Cardiac muscle cell (in vitro differentiated cells and primary cell): ENCODE data around the gene PTPN4. TPM values are rescaled to one million over a fixed set of nuclear protein-coding genes. Genes with fewer than 3 reads are reported as not detected.

Experiments
- DNase-seq, 2 donors: peaks; one replicate each; pipeline versions ENCODE4 v3.0.0 to v3.0.0-alpha.2; 2010 to 2017; ENCODE audit warnings: low read depth in 1 of 2, low spot score in 1 of 2
- H3K27ac ChIP-seq: fragments of 200-600 bp; sonication (generic); 2 replicates; pipeline ENCODE4 v1.5.1; 2016
- H3K27me3 ChIP-seq: fragments of 200-600 bp; sonication (generic); 2 replicates; pipeline ENCODE4 v1.6.0; 2016; ENCODE audit warnings: control low read depth
- H3K36me3 ChIP-seq: fragments of 200-600 bp; sonication (generic); 2 replicates; pipeline ENCODE4 v1.5.1; 2016; ENCODE audit warnings: control low read depth
- H3K4me1 ChIP-seq: fragments of 200-600 bp; sonication (generic); 2 replicates; pipeline ENCODE4 v1.8.1; 2017; ENCODE audit warnings: low read depth, mild to moderate bottlenecking, mixed run types
- H3K4me3 ChIP-seq: fragments of 200-600 bp; sonication (generic); 2 replicates; pipeline ENCODE4 v1.5.1; 2016; ENCODE audit warnings: mild to moderate bottlenecking
- H3K9me3 ChIP-seq: fragments of 200-600 bp; sonication (generic); 2 replicates; pipeline ENCODE4 v1.5.1; 2017; ENCODE audit warnings: low read depth, mild to moderate bottlenecking, control low read depth
- CTCF ChIP-seq: IDR thresholded peaks from 2 replicates; pipeline ENCODE4 v1.5.1; 2012; ENCODE audit warnings: low read depth, mild to moderate bottlenecking, low read length
- polyA plus RNA-seq: library from polyadenylated mRNA; unstranded; fragments of >200 nt; fragmentation: Nextera tagmentation; extraction: Ambion mirVana; gene quantifications from 2 replicates; pipeline ENCODE4 v1.2.1, GENCODE V29; 2016
- total RNA-seq: library from RNA; depleted of rRNA; stranded (reverse); fragments of >200 nt; gene quantifications from 2 replicates; pipeline ENCODE4 v1.2.3, GENCODE V29; 2016

PTPN4 gene
- total and polyA plus RNA-seq, 2 experiments from 2014 or later, result 26.3 to 70.3 TPM

GRCh38 chr2:119862127-119862889 is 102.6 kb downstream of the PTPN4 start:
- H3K4me3 ChIP-seq, result no peak overlapping the region
- H3K27ac ChIP-seq, result no peak overlapping the region
- no peaks in the 10 kb centered on the region for H3K36me3 ChIP-seq
- no peaks in the 10 kb centered on the region for H3K9me3 ChIP-seq
- H3K27me3 ChIP-seq, result no peaks in the 10 kb centered on the region
- DNase-seq, result peak in 1 of 2 donors; percentile 6
- no peak for TF ChIP-seq CTCF
- H3K4me1 ChIP-seq, result peaks cover 17% of the 10 kb centered on the region

DNA sequence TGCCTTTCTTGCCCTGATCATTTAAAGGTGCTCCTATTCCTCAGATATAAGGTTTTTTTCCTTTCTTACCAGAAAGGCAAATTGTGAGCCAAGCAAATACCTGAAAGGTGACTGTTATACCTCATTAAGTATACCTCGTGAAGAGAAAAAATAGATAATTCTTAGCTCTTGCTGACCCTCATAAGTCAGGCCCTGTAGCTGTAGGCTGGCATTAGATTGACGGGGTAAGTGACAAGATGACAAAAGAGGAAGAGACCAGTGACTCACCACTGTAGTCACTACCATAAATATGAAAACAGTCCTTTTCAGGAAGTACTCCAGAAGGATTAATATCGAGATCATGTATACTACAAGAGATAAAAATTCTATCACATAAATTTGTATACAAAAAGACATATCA is 104.6 kb downstream of the PTPN4 start:
- Histone ChIP-seq H3K4me1 (peaks cover 17% of the 10 kb centered on the region), H3K9me3 (no peaks in the 10 kb centered on the region), H3K36me3 (no peaks in the 10 kb centered on the region), H3K27ac (no peak overlapping the region), H3K4me3 (no peak overlapping the region), H3K27me3 (no peaks in the 10 kb centered on the region)
- TF ChIP-seq CTCF, result no peak
- no peak for DNase-seq

GRCh38 chr2:119871725-119872124 is 112.0 kb downstream of the PTPN4 start:
- H3K4me1 ChIP-seq, result no peaks in the 10 kb centered on the region
- no peak for DNase-seq
- no peaks in the 10 kb centered on the region for H3K36me3 ChIP-seq
- no peaks in the 10 kb centered on the region for H3K27me3 ChIP-seq
- H3K9me3 ChIP-seq, result no peaks in the 10 kb centered on the region
- H3K27ac ChIP-seq, result no peak overlapping the region
- TF ChIP-seq CTCF, result no peak
- no peak overlapping the region for H3K4me3 ChIP-seq

- Histone ChIP-seq H3K4me3 (no peak overlapping the region), H3K36me3 (no peaks in the 10 kb centered on the region), H3K27me3 (no peaks in the 10 kb centered on the region), H3K4me1 (no peaks in the 10 kb centered on the region), H3K27ac (no peak overlapping the region), H3K9me3 (no peaks in the 10 kb centered on the region)
- no peak for DNase-seq
- no peak for TF ChIP-seq CTCF
Measured at GRCh38 chr2:119873350-119874315, 113.9 kb downstream of the PTPN4 start.

GRCh38 chr2:119879502-119879901 is 119.8 kb downstream of the PTPN4 start:
- H3K36me3 ChIP-seq, result no peaks in the 10 kb centered on the region
- H3K4me1 ChIP-seq, result no peaks in the 10 kb centered on the region
- no peak for TF ChIP-seq CTCF

More at GRCh38 chr2:119879502-119879901, 119.8 kb downstream of the PTPN4 start:
- Histone ChIP-seq H3K27ac (no peak overlapping the region), H3K4me3 (no peak overlapping the region), H3K27me3 (no peaks in the 10 kb centered on the region), H3K9me3 (no peaks in the 10 kb centered on the region)
- DNase-seq, result no peak
